Effector CD4-positive, alpha-beta T cell (primary cell): ENCODE measurements around the gene AJAP1.

ENCODE experiments used
- DNase-seq: peaks from one replicate; pipeline ENCODE4 v3.0.0-alpha.2; 2020

The AJAP1 gene

GRCh38 chr1:4703646-4704045 is 49.2 kb downstream of the AJAP1 start:
- DNase-seq, result no peak

- DNase-seq, result no peak
Measured at GRCh38 chr1:4708840-4709507, 54.6 kb downstream of the AJAP1 start.

- no peak for DNase-seq
Measured at GRCh38 chr1:4709641-4710040, 55.2 kb downstream of the AJAP1 start.

GRCh38 chr1:4710592-4711415 is 56.4 kb downstream of the AJAP1 start:
- DNase-seq, result no peak

- no peak for DNase-seq
Measured at GRCh38 chr1:4711416-4712275, 57.2 kb downstream of the AJAP1 start.

GRCh38 chr1:4713669-4714068 is 59.3 kb downstream of the AJAP1 start:
- DNase-seq, result no peak

- DNase-seq, result no peak
Measured at GRCh38 chr1:4716406-4716805, 62.0 kb downstream of the AJAP1 start.

GRCh38 chr1:4718071-4718470 is 63.7 kb downstream of the AJAP1 start:
- DNase-seq, result no peak

GRCh38 chr1:4723106-4723505 is 68.7 kb downstream of the AJAP1 start:
- no peak for DNase-seq

- DNase-seq, result no peak
Measured at GRCh38 chr1:4724001-4724400, 69.6 kb downstream of the AJAP1 start.

GRCh38 chr1:4724695-4725250 is 70.4 kb downstream of the AJAP1 start:
- DNase-seq, result no peak

GRCh38 chr1:4725416-4725815 is 71.0 kb downstream of the AJAP1 start:
- DNase-seq, result no peak

- DNase-seq, result no peak
Measured at GRCh38 chr1:4726620-4727341, 72.4 kb downstream of the AJAP1 start.

- no peak for DNase-seq
Measured at GRCh38 chr1:4728319-4729089, 74.1 kb downstream of the AJAP1 start.

GRCh38 chr1:4729090-4729471 is 74.7 kb downstream of the AJAP1 start:
- no peak for DNase-seq

GRCh38 chr1:4730078-4730477 is 75.7 kb downstream of the AJAP1 start:
- no peak for DNase-seq

GRCh38 chr1:4733446-4734177 is 79.2 kb downstream of the AJAP1 start:
- DNase-seq, result no peak

GRCh38 chr1:4734219-4734618 is 79.8 kb downstream of the AJAP1 start:
- no peak for DNase-seq

GRCh38 chr1:4734791-4735190 is 80.4 kb downstream of the AJAP1 start:
- no peak for DNase-seq

GRCh38 chr1:4736254-4736653 is 81.8 kb downstream of the AJAP1 start:
- DNase-seq, result no peak

GRCh38 chr1:4741876-4742423 is 87.5 kb downstream of the AJAP1 start:
- DNase-seq, result no peak
